Tongue (tissue), 2 donors: ENCODE data around the gene COL27A1. TPM values are rescaled to one million over a fixed set of nuclear protein-coding genes. Genes with fewer than 3 reads are reported as not detected.
A peak's percentile ranks its signal among the peaks of the same experiment; 100 is the strongest.

Experiments used
- DNase-seq: peaks from one replicate; pipeline ENCODE4 v3.0.0-alpha.2; 2015
- total RNA-seq: library from RNA; depleted of rRNA; stranded (reverse); fragments of >200 nt; gene quantifications from one replicate; pipeline ENCODE4 v1.2.3, GENCODE V29; 2014

COL27A1 gene
- total RNA-seq, 1 donor from 2014 or later, result 21.6 TPM

DNA sequence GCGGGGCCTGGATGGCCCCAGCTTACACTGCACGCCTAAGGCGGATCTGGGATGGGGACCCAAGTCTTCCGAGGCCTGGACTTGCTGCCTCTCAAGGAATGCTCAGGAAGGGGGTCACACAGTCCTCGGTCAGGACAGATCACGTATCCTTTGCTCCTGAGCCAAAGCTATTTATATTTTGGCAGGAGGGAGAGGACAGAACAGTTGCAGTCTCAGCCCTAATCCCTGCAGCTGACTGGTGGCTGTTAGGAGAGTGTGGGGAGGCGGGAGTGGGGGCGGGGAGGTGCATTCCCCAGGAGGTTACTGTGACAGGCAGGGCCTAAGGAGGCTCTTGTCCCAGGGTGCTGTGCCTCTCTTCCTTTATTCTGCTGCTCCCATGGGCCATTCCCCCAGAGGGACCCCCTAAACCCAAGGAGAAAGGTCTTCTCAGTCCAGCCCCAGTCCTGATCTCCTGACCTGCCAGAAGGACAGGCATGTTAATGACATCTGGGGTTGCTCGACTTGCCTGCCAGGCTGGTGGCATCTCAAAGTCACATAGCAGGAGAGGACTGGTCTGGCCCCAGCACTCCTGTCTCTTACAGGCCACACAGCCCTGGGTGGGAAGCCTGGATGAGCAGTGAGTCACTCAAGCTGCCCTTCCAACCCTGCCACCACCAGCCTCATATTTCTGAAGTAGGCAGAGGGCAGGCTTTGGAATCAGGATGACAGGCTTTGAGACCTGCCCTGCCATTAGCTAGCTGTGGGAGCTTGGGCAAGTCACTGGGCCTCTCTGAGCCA is 51.9 kb downstream of the COL27A1 start:
- peak; percentile 96 for DNase-seq

DNA sequence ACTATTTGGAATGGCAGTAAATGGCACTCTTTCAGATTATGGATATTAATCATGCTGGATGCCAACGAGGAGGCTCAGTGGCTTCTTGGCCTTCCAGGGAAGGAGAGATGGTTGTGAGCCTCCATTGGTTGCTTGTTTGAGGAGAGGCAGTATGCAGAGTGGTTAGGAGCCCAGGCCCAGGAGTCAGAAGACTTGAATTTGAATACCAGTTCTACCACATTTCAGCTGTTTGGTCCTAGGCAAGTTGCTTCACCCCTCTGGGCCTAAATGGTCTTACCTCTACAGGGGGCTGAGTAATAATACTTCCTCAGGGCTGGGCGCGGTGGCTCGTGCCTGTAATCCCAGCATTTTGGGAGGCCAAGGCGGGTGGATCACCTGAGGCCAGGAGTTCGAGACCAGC is 52.5 kb downstream of the COL27A1 start:
- DNase-seq, result no peak

DNA sequence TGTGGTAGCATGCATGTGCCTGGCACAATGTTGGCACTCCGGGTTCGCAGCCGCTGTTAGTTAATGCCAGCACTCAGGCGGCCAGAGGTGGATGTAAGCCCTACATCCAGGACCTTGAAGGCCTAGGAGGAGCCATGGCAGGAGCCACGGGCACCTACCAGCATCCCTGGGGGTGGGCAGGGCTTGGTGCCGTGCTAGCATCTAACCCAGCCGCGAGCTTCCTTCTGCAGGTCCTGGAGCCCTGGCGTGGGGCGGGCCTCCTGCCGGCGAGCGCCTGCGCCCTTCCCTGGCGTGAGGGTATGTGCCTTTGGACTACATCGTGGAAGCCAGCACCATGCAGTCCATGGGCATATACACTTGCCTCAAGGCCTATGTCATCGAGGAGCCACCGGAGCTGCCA is 53.8 kb downstream of the COL27A1 start:
- no peak for DNase-seq

DNA sequence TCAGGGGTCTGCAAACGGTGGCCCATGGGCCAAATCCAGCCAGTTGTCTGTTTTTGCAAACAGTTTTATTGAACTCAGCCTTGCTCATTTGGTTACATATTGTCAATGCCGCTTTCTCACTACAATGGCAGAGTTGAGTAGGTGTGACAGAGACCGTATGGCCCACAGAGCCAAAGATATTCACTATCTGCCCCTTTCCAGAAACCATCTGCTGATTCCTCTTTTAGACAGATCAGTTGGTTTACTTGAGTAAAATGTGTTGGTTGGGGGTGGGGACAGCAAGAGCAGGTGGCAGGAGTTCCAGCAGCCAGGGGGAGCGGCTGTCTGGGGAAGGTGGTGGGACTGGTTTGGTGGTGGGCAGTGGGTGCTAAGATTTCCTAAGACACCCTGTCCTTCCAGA is 54.8 kb downstream of the COL27A1 start:
- DNase-seq, result no peak

DNA sequence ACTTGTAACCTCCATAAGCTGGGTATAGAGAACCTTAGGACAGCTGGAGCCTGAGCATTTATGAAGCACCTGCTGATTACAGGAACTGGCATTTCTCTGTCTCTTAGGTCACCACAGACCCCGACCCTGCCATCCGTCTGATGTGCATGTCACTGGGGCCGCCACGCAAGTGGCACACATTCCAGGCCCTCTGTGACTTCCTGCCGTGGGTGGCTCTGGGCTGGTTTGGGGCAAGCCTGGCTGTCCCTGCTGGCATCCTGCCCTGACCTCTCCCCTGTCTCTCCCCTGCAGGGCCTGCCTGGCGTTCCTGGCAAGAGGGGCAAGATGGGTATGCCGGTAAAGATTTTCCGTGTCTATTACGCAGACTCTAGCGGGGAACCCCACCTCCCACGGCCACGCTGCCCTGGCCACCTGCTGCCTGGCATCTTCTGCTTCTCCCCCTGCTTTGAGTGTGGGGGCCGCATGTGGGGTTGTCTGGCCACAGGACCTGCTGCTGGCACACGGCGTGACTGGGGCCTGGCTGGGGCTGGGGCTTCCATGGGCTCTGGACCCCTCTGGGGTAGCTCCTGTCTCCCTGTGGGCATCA is 55.4 kb downstream of the COL27A1 start:
- DNase-seq, result peak; percentile 28

DNA sequence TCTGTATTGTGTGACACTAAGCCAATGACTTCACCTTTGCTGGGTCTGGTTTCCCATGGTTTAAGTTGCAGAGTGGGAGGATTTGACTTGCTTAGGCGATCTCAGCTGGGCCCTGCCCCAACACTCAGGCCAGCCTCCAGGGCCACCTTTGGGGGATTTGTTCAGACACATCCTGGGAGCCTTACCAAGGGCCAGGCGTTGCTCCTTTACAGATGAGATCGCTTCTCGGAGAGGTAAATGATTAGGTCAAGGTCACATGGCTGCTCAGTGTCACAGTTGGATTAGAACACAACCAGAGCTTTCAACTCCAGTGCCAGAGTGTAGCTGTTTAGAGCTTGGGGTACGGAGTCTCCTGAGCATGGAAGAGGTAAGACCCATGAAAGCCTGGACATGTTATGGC is 57.5 kb downstream of the COL27A1 start:
- no peak for DNase-seq

DNA sequence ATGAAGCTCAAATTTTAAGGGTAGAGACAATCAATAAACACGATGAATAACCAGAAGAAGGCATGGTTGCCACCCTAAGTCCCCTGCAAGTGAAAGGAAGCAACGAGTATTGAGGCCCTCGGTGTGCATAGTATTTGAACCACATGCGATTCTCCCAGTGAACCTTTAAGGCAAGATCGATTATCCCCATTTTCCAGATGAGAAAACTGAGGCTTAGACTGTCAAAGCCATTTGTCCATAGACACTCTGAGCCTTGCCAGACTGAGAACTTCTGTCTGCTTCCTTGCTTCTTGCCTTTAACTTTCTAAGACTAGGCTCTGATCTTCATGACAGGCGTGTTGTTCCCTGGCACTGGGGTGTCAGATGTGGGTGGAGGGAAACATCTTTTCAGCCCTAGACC is 58.2 kb downstream of the COL27A1 start:
- no peak for DNase-seq

DNA sequence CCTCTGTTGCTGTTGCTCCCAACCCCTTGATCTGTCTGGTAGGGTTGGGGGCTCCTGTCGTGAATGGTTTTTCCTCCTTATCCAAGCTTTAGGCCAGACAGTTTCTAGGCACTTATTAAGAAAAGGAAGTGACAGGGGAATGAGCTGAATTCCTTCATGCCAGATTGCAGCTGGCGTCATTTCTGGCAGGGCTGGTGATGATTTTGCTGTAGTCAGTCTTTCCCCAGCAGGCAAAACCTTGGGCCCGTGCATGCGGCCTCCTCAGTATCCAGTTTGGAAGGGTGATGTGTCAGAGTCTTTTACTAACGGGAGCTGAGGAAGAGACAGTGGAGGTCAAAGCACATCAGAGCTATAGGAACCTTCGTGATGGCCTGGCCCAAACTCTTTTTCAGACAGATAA is 58.8 kb downstream of the COL27A1 start:
- peak; percentile 84 for DNase-seq

DNA sequence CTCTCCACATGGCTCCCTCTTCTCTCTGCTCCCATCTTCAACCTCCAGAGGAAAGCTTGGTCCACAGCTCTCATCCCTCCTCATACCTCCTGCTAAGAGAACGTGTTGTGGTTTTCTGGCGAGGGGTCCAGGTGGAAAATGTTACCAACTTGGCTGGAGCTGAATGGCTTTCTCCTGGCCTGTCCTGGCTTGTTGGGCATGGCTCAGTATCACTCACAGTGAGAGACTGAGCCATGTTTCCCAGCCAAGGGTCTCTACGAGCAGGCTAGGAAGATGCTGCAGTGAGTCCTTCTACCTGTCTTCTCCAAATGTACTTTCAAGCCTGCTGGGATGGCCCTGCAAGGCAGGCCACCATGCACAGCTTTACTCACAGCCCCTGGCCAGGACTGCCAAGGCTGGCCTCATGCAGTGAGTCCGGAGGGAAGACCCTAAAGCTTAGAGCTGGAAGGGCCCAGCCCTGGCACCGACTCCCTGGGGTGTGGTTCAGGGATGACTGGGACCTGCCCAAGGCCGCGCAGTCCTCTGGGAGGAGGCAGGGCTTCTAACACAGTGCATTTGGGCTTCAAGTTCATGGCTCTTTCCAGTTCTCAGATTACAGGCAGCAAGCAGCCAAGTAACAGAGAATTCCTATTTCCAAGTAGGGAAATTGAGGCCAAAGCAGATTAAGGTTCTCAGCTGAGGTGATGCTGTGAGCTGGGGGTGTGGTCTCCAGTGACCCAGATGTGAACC is 59.5 kb downstream of the COL27A1 start:
- DNase-seq, result peak; percentile 26

DNA sequence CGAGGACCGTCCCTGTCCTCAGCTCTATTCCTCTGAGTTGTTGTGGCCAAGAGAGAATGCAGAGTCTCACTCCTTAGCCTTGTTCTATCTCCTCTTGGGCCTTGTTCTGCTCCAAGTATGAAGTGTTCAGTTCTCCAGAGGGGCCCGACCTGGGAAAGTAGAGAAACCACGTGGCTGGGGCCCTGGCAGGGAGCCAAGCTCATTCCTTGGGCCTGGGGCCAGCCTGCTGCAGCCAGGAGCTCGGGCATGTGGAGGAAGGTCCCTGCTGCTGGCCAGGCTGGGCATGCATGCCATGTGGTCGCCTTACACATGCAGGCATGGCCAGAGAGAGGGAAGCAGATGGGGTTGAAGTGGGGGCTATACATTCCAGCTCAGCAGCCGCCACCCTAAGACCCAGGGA is 60.7 kb downstream of the COL27A1 start:
- peak; percentile 90 for DNase-seq

DNA sequence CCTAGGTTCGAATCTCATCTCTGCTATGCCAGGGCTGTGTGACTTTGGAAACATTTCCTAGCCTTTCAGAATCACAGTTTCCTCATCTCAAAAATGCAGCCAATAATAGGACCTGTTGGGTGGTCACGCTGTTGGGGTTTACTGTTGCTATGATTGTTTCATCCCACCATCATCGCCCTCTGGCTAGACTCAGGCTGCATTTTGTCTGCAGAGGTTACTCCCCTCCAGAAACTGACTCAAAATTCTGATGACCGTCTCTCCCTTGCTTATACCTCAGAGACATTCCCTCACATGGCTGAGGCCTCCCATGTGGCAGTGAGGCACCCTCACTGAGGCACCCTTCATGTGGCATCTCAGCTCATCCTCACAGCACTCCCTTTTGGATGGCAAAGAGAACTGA is 61.6 kb downstream of the COL27A1 start:
- DNase-seq, result no peak

DNA sequence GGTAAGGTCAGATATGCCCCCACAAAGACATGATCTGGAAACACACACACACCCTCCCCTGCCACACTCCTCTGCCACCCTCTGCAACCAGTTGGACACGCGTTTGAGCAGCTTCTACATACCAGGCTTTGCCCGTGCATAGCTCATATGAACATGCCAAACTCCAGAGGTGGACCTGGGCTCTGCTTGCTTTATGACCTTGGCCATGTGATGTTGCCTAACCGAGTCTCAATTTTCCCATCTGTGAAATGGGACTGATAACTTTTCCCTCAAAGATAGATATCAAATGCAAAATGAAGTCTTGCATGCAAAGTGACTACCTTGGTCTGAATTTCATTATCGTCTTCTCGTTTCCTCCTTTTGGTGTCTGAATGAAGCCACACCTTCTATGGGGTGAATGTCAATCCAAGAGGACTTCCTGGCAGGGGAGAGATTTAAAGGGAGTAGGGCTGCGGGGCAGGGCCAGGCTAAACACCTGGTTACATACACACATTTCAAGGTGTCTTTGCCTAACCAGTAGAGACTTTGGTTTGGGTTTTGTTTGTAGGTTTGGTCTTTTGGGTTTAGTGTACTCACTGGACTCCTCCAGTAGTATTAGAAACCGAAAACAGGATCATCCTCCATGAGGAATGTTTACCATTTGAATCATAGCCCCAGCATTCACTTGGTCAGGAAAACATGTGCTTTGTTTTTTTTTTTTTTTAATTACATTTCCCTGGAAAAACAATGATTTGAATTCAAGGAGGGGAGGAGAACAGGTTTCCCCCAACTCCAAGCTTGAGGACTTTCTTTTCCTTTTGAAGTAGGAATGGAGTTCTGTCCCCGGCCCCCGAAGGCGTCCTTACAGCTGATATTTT is 63.2 kb downstream of the COL27A1 start:
- DNase-seq, result no peak

DNA sequence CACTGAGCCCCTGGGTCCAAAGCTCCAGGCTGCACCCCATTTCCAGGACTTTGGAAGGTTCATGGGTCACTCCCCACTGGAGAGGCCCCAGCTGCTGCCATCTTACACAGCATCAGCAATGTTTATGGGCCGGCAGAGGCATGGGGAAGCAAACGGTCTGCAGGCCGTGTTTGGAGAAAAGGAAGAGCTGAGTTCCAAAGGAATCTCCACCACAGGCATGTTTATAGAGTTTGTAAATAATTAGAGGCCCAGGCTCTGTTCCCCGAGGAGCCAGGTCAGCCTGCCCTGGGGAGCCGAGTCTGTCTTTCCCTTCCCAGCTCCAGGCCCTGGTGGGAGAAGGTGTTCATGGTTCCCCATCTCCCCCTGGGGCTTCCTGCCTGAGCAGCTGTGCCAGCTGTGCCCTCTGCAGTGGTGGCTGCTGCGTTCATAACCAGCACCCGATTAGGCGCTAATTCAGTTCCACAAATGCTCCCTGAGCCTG is 64.8 kb downstream of the COL27A1 start:
- DNase-seq, result no peak

DNA sequence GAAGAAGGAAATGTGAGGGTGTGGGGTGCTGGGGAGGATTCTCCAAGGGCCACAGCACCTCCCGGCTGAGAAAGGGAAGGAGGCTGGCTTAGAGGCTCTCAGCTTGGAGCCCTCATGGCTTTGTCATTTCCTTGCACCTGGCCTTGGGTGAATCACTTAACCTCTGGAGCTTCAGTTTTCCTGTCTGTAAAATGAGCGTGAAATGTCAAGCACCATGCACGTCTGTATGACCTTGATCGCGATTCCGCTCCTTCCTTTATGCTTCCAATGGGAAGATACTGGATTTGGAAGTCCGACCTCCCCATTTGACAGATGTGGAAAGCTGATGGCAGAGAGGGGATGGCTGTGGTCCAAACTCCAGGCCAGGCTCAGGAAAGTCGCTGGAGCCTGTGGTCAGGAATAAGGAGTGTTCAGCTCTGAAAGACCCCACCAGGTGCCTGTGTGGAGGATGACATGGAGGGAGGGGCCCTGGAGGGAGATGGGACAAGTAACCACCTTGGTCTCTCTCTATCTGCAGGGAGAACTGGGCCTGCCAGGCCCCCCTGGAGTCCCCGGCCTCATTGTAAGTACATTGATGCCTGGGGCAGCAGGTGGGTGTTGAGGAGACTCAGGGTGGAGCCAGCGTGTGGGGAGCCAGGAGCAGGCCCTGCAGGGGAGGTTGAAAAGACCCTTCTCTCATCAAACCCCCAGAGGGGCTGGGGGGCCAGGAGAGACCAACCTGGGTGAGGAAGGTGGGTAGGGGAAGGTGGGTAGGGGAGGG is 66.5 kb downstream of the COL27A1 start:
- DNase-seq, result no peak

DNA sequence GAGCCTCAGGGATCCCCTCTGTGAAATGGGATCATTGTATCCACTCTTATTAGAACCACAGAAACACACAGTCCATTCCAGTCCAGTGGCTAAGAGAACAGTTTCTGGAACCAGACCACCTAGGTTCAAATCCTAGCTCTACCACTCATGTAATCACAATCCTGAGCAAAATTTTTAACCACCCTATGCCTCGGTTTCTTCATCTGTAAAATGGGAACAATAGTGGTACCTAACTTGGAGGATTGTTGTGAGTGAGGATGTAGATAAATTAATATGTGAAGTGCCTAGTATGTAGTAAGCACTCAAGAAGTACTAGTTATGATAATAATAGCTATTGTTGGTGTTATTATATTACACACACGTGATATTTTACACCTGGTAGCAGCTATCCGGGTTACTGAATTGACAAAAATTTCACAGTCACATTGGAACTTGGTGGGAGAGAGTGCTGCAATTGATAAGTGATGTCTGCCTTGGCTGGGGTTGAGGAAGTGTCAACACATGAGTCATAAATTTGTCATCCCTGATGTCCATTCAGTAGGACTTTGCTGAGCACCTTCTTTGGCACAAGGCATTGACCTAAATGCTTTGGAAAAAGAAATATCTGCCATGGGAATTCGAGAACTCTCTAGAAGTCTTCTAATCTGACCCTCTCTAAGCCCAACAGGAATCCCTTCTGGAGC is 68.4 kb downstream of the COL27A1 start:
- no peak for DNase-seq

DNA sequence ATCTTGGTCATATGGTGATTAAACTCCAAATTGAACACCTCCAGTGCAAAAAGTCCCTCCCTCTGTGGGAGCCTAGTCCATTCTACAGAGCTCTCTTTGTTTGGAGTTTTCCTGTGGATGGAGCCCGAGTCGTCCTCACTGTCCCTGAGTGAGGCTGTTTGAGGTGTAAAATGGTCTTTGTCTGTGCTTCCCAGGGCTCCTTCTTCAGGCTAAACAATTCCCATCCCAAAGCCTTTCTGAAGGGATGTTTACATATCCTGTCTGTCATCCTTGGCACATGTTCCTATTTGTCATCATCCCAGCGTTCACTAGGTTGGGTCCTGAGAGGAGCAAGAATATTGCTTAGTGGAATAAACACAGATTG is 68.9 kb downstream of the COL27A1 start:
- DNase-seq, result peak; percentile 75

DNA sequence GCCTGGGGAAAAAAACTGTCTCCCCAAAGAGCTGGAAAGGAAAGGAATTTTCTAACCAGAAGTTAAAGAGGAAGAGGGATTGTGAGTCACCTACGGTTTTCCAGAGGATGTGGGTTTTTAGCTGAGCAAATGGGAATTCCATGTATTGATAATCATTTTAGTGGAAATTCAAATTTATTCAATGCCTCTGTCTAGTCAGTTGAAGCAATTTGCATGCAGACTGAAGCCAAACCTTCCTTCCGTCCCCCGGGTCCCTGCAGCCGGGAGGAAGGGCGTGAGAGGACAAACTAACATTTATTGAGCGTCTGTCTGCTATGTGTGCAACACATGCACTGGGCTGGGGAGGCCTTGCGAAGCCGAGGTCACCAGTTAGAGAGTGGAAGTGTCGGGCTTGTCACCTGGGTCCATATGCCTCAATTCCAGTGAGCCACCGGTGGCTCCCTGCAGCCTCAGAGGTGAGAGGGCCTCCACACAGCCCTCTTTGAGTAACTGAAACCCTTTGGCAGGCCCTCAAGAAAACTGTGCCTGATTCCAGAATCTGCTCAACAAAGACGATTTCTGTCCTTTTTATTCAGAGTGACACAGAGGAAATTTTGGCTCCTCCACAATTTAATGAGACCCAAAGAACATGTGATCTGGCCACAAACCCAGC is 70.3 kb downstream of the COL27A1 start:
- DNase-seq, result peak; percentile 47

DNA sequence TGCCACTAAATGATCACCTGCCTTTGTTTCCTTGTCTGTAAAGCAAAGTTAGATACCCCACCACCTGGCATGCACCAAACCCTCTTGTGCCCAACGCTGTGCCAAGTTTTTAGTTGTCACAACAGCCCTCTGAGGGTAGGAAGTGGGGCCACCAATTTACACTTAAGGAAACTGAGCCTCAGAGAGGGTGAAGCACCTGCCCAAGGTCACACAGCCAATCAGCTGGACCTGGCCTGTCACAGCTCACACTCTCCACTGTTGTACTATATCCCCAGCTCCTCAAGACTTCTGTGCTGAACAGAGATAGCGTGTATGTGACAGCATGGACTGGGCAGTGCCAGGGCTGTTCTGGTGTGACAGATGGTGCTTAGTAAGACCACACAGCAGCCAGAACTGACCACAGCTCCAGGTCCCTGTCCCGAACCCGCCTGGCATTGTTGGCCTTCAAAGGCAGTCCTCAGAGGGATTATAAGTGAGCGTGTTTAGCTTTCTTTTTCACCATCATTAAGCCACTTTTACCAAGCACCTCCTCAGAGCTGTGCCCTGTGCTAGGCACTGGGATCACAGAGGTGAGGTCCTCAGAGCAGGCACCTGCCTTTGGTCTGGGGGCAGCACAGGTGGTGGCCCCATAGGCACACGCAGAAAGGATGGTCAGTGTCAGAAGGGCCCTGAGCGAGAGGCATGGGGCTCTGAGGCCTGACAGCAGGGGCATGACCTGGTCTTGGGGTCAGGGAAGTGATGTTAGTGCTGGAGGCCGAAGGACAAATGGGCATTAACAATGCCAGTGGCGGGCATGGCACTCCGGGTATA is 71.1 kb downstream of the COL27A1 start:
- no peak for DNase-seq

DNA sequence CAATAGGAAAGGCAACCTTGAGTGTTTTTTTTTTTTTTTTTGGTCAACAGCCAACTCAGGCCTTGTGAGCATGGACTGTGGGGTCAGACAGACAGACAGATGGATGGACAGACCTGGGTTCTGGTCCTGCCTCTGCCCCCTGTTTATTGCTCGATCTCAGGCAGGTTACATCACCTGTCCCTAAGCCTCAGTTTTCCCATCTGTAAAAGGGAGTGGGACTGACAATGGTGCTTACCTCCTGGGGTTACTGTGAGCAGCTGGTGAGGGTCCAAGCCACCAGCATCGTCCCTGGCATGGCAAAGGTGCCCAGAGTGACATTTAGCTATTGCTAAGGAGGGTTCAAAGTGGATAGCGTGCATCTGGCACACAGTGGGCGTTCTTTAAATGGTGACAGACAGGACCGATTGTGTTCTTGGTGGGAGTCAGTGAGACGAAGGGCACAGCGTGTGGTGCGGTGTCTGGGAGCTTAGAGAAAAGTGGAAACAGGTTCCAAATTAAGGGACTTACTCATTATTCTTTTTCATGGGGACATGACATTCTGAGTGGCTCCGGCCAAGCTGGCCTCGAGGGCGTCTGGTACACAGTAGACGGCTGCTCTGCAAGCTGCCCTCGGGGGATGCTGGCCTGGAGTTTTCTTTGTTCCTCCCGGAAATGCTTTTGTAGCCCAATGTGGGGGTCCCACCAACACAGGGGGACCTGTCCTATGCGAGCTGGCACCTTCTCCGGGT is 72.1 kb downstream of the COL27A1 start:
- DNase-seq, result no peak
